Smooth muscle cell (in vitro differentiated cells): ENCODE results near the gene GNA14. TPM values are rescaled to one million over a fixed set of nuclear protein-coding genes. Genes with fewer than 3 reads are reported as not detected.

ENCODE experiments used
- DNase-seq: peaks from one replicate; lab custom pipeline; 2025; ENCODE audit not compliant: unreplicated experiment; lab: John Stamatoyannopoulos, UW
- H2AFZ ChIP-seq: fragments of 200-600 bp; sonication (generic); 2 replicates; pipeline ENCODE4 v1.6.0; 2016; ENCODE audit warnings: antibody characterized with exemption, low read depth, mild to moderate bottlenecking
- H3F3A ChIP-seq: fragments of 200-600 bp; sonication (generic); 2 replicates; pipeline ENCODE4 v1.6.0; 2017; ENCODE audit warnings: antibody characterized with exemption, low read depth
- H3K27ac ChIP-seq: fragments of 200-600 bp; sonication (generic); 2 replicates; pipeline ENCODE4 v1.5.1; 2016; ENCODE audit warnings: low read depth, mild to moderate bottlenecking
- H3K27me3 ChIP-seq: fragments of 200-600 bp; sonication (generic); 2 replicates; pipeline ENCODE4 v1.6.1; 2016; ENCODE audit warnings: low read depth, mild to moderate bottlenecking
- H3K36me3 ChIP-seq: fragments of 200-600 bp; sonication (generic); 2 replicates; pipeline ENCODE4 v1.5.1; 2016; ENCODE audit warnings: low read depth
- H3K4me1 ChIP-seq: fragments of 200-600 bp; sonication (generic); 2 replicates; pipeline ENCODE4 v1.5.1; 2016; ENCODE audit warnings: low read depth
- H3K4me2 ChIP-seq: fragments of 200-600 bp; sonication (generic); 2 replicates; pipeline ENCODE4 v1.6.0; 2016; ENCODE audit warnings: mild to moderate bottlenecking
- H3K4me3 ChIP-seq: fragments of 200-600 bp; sonication (generic); 2 replicates; pipeline ENCODE4 v1.5.1; 2016; ENCODE audit warnings: mild to moderate bottlenecking
- H3K79me2 ChIP-seq: fragments of 200-600 bp; sonication (generic); 2 replicates; pipeline ENCODE4 v1.6.0; 2016; ENCODE audit warnings: low read depth, mild to moderate bottlenecking
- H3K9ac ChIP-seq: fragments of 200-600 bp; sonication (generic); 2 replicates; pipeline ENCODE4 v1.6.0; 2016; ENCODE audit warnings: low read depth
- H3K9me3 ChIP-seq: fragments of 200-600 bp; sonication (generic); replicated peaks from 2 replicates; pipeline ENCODE4 v1.5.1; 2016; ENCODE audit warnings: low read depth
- H4K20me1 ChIP-seq: fragments of 200-600 bp; sonication (generic); 2 replicates; pipeline ENCODE4 v1.6.0; 2016; ENCODE audit warnings: low read depth
- WGBS: methylation state at CpG from one replicate; pipeline ENCODE4 v1.1.7; 2016; ENCODE audit warnings: low lambda C conversion rate; 5-methylcytosine and 5-hydroxymethylcytosine counted together
- polyA plus RNA-seq: library from polyadenylated mRNA; unstranded; fragments of >200 nt; fragmentation: Nextera tagmentation; extraction: Ambion mirVana; gene quantifications from 2 replicates; pipeline ENCODE4 v1.2.1, GENCODE V29; 2016
- total RNA-seq: library from RNA; depleted of rRNA; stranded (reverse); fragments of >200 nt; gene quantifications from 2 replicates; pipeline ENCODE4 v1.2.3, GENCODE V29; 2014
- TF ChIP-seq, protein P1 (sequence below): fragments of 200-600 bp; sonication (generic); IDR thresholded peaks from 2 replicates; pipeline ENCODE4 v1.5.1; 2017; ENCODE audit warnings: borderline replicate concordance, mild to moderate bottlenecking, antibody characterized with exemption; ENCODE audit not compliant: insufficient read depth, poor library complexity, severe bottlenecking

The GNA14 gene
- total and polyA plus RNA-seq, 2 experiments from 2014 or later = 1.6 to 10.2 TPM

DNA sequence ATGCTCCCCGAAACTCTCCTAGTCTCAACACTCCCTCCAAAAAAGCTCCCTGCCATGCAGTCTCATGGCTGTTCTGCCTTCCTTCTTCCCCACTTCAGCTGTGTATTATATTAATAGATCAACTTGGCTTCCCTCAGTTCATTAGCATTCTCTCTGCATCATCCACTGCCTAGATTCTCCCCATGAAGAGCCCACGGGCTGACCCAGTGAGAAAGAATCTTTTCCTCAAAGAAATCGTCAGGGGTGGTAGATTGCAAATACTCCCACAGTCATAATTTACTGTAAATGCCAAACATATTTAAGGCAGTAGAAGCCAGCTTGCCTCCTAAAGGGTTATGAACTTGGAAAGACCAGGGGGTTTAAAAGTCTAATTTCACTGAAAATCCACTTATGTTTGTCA, 33.5 kb downstream of the GNA14 start:
- no peaks in the 10 kb centered on the region for H3K9me3 ChIP-seq
- no peaks in the 10 kb centered on the region for H3K36me3 ChIP-seq
- DNase-seq = no peak
- TF ChIP-seq, protein P1, sequence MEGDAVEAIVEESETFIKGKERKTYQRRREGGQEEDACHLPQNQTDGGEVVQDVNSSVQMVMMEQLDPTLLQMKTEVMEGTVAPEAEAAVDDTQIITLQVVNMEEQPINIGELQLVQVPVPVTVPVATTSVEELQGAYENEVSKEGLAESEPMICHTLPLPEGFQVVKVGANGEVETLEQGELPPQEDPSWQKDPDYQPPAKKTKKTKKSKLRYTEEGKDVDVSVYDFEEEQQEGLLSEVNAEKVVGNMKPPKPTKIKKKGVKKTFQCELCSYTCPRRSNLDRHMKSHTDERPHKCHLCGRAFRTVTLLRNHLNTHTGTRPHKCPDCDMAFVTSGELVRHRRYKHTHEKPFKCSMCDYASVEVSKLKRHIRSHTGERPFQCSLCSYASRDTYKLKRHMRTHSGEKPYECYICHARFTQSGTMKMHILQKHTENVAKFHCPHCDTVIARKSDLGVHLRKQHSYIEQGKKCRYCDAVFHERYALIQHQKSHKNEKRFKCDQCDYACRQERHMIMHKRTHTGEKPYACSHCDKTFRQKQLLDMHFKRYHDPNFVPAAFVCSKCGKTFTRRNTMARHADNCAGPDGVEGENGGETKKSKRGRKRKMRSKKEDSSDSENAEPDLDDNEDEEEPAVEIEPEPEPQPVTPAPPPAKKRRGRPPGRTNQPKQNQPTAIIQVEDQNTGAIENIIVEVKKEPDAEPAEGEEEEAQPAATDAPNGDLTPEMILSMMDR = no peak
- H2AFZ ChIP-seq = no peak overlapping the region
- 59% methylated on average over 3 of the region's 3 CpGs for WGBS
- H3K4me3 ChIP-seq = no peak overlapping the region
- H3K9ac ChIP-seq = no peak overlapping the region
- H3K79me2 ChIP-seq = peaks cover 10% of the 10 kb centered on the region
- H3F3A ChIP-seq = no peaks in the 10 kb centered on the region
- no peaks in the 10 kb centered on the region for H3K27me3 ChIP-seq
- no peaks in the 10 kb centered on the region for H3K4me1 ChIP-seq
- H3K27ac ChIP-seq = no peak overlapping the region
- no peaks in the 10 kb centered on the region for H4K20me1 ChIP-seq
- H3K4me2 ChIP-seq = no peak overlapping the region

DNA sequence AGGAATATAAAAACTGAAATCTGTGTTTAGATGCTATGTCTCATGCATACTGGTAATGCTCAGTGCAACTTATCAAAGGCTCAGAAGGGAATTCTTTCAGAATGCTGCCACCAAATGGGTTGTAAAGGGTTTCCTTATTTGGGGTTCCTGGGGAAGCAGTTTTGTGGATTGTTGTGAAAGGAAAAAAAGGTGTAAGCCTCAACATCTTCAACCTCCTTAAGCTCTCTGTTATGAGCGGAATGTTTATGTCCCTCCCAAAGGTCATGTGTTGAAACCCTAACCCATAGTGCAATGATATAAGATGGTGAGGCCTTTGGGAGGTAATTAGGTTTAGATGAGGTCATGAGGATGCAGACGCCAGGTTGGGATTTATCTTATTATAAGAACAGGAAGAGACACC, 41.6 kb downstream of the GNA14 start:
- Histone ChIP-seq H3K27me3 (no peaks in the 10 kb centered on the region), H4K20me1 (no peaks in the 10 kb centered on the region), H3K36me3 (no peaks in the 10 kb centered on the region), H3F3A (peaks cover 13% of the 10 kb centered on the region), H3K27ac (peak overlapping the region; percentile 95), H2AFZ (no peak overlapping the region), H3K9me3 (no peaks in the 10 kb centered on the region), H3K4me3 (no peak overlapping the region), H3K4me2 (peak overlapping the region; percentile 28), H3K4me1 (peaks cover 4% of the 10 kb centered on the region), H3K79me2 (no peaks in the 10 kb centered on the region), H3K9ac (peak overlapping the region; percentile 69)
- TF ChIP-seq, protein P1 = no peak
- DNase-seq = no peak
- WGBS = 32% methylated on average over 2 of the region's 2 CpGs

DNA sequence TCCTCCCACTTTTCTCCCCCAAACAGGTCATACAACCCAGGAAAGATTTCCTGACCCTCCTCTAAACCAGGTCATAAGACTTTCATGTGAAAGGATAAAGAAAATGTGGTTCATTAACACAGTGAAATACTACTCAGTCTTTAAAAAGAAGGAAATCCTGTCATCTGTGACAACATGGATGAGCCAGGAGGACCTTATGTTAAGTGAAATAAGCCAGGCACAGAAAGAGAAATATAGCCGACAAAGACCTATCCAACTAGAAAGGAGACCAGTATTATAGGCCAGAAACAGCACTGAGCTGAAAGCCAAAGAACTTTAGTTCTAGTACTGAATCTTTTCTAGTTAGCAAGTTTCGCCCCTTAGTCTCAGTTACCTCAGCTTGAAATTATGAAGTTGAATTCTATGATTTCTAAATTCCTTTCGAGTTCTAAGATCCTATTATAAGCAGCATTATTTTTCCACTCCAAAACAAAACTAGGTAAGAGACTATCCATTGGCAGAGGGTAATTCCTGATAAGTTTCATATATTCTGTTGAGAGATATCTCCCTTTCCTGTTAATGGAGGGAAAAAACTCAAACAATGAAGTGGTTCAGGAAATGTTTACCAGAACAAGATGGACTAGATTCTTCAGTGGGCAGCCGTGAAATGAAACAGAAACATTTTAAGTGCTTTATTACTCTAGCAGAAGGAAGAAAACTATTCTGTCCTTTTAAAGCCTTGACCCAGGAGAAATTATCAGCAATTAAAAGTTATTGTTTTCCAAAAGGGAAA, 42.5 kb downstream of the GNA14 start:
- Histone ChIP-seq H3K27ac (peak overlapping the region; percentile 95), H3K36me3 (no peaks in the 10 kb centered on the region), H2AFZ (peak overlapping the region; percentile 35), H3K4me3 (no peak overlapping the region), H3K27me3 (no peaks in the 10 kb centered on the region), H3K9me3 (no peaks in the 10 kb centered on the region), H3F3A (peaks cover 13% of the 10 kb centered on the region), H3K4me2 (peak overlapping the region; percentile 28), H4K20me1 (no peaks in the 10 kb centered on the region), H3K4me1 (peaks cover 4% of the 10 kb centered on the region), H3K9ac (peak overlapping the region; percentile 69), H3K79me2 (no peaks in the 10 kb centered on the region)
- TF ChIP-seq, protein P1 = no peak
- no peak for DNase-seq
- WGBS = 61% methylated on average over 4 of the region's 4 CpGs

DNA sequence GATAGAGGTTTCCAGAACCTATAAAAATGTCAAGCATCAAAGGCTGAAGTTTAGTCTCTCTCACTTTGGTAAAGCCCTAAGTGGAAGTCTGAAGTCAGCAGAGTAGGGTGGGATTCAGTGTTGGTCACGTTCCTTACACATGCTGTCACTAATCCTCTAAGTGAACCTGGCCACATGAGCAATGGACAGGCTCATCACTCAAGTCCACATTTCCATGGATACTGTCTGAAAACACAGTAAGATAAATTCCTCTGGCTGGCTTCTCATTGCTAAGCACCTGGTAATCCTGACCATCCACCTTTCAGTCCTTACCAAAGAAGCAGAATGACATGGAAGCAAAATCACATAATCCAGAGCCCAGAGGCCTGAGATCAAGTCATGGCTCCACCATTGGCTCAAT, 43.8 kb downstream of the GNA14 start:
- 14% methylated on average over 1 of the region's 1 CpG for WGBS
- no peaks in the 10 kb centered on the region for H4K20me1 ChIP-seq
- no peaks in the 10 kb centered on the region for H3K79me2 ChIP-seq
- H3K27ac ChIP-seq = peak overlapping the region; percentile 95
- no peak overlapping the region for H3K4me3 ChIP-seq
- H3K9ac ChIP-seq = peak overlapping the region; percentile 69
- H3F3A ChIP-seq = peaks cover 13% of the 10 kb centered on the region
- peaks cover 4% of the 10 kb centered on the region for H3K4me1 ChIP-seq
- H2AFZ ChIP-seq = no peak overlapping the region
- no peaks in the 10 kb centered on the region for H3K9me3 ChIP-seq
- no peaks in the 10 kb centered on the region for H3K36me3 ChIP-seq
- H3K27me3 ChIP-seq = no peaks in the 10 kb centered on the region
- H3K4me2 ChIP-seq = no peak overlapping the region
- no peak for DNase-seq
- TF ChIP-seq, protein P1 = no peak
